Kidney (tissue), 14 donors: Measurements from ENCODE around the gene UBAC2. TPM values are rescaled to one million over a fixed set of nuclear protein-coding genes. Genes with fewer than 3 reads are reported as not detected.
A peak's percentile ranks its signal among the peaks of the same experiment; 100 is the strongest.

Source experiments
- DNase-seq, 5 donors: peaks; one replicate each; pipeline ENCODE4 v3.0.0-alpha.2; 2013 to 2020
- FAIRE-seq: peaks from 2 replicates; lab custom pipeline; 2012; peaks lifted over from hg19 to GRCh38; lab: Jason Lieb, UNC
- H3K27ac ChIP-seq, 2 donors: one replicate each; pipeline ENCODE4 v1.7.0; 2013; ENCODE audit warnings: low read depth in 2 of 2, low read length in 2 of 2, inconsistent platforms in 1 of 2
- H3K27me3 ChIP-seq: one replicate; pipeline ENCODE4 v1.7.1; 2013; ENCODE audit warnings: low read length, inconsistent platforms; ENCODE audit not compliant: control insufficient read depth, insufficient read depth
- H3K36me3 ChIP-seq, 3 donors: one replicate each; pipeline versions ENCODE4 v1.7.0 to v1.7.1; 2013; ENCODE audit warnings: low read length in 3 of 3, control low read depth in 1 of 3, inconsistent platforms in 1 of 3; ENCODE audit not compliant: insufficient read depth in 3 of 3, control insufficient read depth in 2 of 3
- H3K4me1 ChIP-seq, 3 donors: one replicate each; pipeline versions ENCODE4 v1.7.0 to v1.7.1; 2013; ENCODE audit warnings: low read length in 3 of 3, inconsistent platforms in 1 of 3, low read depth in 1 of 3; ENCODE audit not compliant: control insufficient read depth in 2 of 3, insufficient read depth in 2 of 3
- H3K4me3 ChIP-seq, 3 donors: one replicate each; pipeline versions ENCODE4 v1.7.0 to v1.8.1; 2013; ENCODE audit warnings: low read length in 3 of 3, control low read depth in 1 of 3, inconsistent platforms in 1 of 3
- H3K9ac ChIP-seq, 3 donors: one replicate each; pipeline versions ENCODE4 v1.7.0 to v1.7.1; 2013; ENCODE audit warnings: low read length in 3 of 3, control low read depth in 1 of 3, inconsistent platforms in 1 of 3
- H3K9me3 ChIP-seq, 3 donors: one replicate each; pipeline versions ENCODE4 v1.7.0 to v1.7.1; 2013; ENCODE audit warnings: low read length in 3 of 3, control low read depth in 1 of 3, inconsistent platforms in 1 of 3; ENCODE audit not compliant: control insufficient read depth in 2 of 3, insufficient read depth in 1 of 3
- CTCF ChIP-seq: IDR thresholded peaks from 3 replicates; pipeline ENCODE4 v1.5.1; 2012; ENCODE audit warnings: mild to moderate bottlenecking, moderate library complexity, borderline replicate concordance; ENCODE audit not compliant: insufficient read depth; ENCODE audit errors: extremely low read depth
- intact Hi-C: fragments of 100-400 bp; cut with DNase I; formaldehyde crosslinking; loops from one replicate; pipeline ENCODE4 v1.11.1; 2022
- polyA plus RNA-seq: library from polyadenylated mRNA; stranded (reverse); fragments of 350-450 nt; fragmentation: Illumina TruSeq; extraction: RNeasy Lipid Tissue Mini Kit (QIAGEN cat#74804); gene quantifications from one replicate; pipeline ENCODE4 v1.2.3, GENCODE V29; 2014; ENCODE audit warnings: low read depth, low replicate concordance; ENCODE audit not compliant: insufficient read depth
- total RNA-seq: library from RNA; stranded (reverse); fragmentation: NEBNext Ultra II Directional; extraction: Animal tissue kit (Norgen Biotek cat#: 25700); gene quantifications from one replicate; pipeline ENCODE4 v1.2.1, GENCODE V29; 2021
- donor health status: control.
- donor health status: control.
- donor health status: control.
- donor health status: control.
- donor health status: control.
- donor health status: DM: yes; HTN: yes; CAD: no.
- donor health status: Normal renal cell carcinoma (clear cell type).

The UBAC2 gene
- total and polyA plus RNA-seq, 2 donors from 2014 or later, result 61.8 to 77.5 TPM

- Histone ChIP-seq H3K4me3 (no peak overlapping the region), H3K9me3 (no peaks in the 10 kb centered on the region), H3K36me3 (peaks cover 0 to 8% (median 0%) of the 10 kb centered on the region in 3 donors), H3K27ac (no peak overlapping the region), H3K27me3 (no peaks in the 10 kb centered on the region), H3K9ac (no peak overlapping the region), H3K4me1 (no peaks in the 10 kb centered on the region)
- intact Hi-C loops, result no loop called here
- DNase-seq, result no peak
- no peak for TF ChIP-seq CTCF
- no peak for FAIRE-seq
Observed at GRCh38 chr13:99258946-99259345, 58.3 kb downstream of the UBAC2 start.

- intact Hi-C loops, result loop anchor here (10.0 kb wide), 1 partner anchor 85 kb away; no protein-coding TSS in a partner anchor
- no peak for FAIRE-seq
Observed at GRCh38 chr13:99260216-99260615, 59.6 kb downstream of the UBAC2 start.

GRCh38 chr13:99261059-99261458 lies 60.4 kb downstream of the UBAC2 start:
- Histone ChIP-seq H3K4me3 (no peak overlapping the region), H3K9ac (no peak overlapping the region), H3K27me3 (no peaks in the 10 kb centered on the region), H3K36me3 (no peaks in the 10 kb centered on the region), H3K9me3 (no peaks in the 10 kb centered on the region), H3K4me1 (no peaks in the 10 kb centered on the region), H3K27ac (no peak overlapping the region)
- DNase-seq, result no peak
- FAIRE-seq, result no peak
- no peak for TF ChIP-seq CTCF
- intact Hi-C loops, result loop anchor here (10.0 kb wide), 1 partner anchor 86 kb away; no protein-coding TSS in a partner anchor

More at GRCh38 chr13:99260216-99260615, 59.6 kb downstream of the UBAC2 start:
- DNase-seq, result no peak
- no peak for TF ChIP-seq CTCF
- H3K27me3 ChIP-seq, result no peaks in the 10 kb centered on the region
- no peak overlapping the region for H3K27ac ChIP-seq
- H3K4me1 ChIP-seq, result no peaks in the 10 kb centered on the region
- no peaks in the 10 kb centered on the region for H3K9me3 ChIP-seq
- no peak overlapping the region for H3K4me3 ChIP-seq
- peaks cover 0 to 3% (median 0%) of the 10 kb centered on the region in 3 donors for H3K36me3 ChIP-seq
- no peak overlapping the region for H3K9ac ChIP-seq

GRCh38 chr13:99263126-99263785 lies 62.6 kb downstream of the UBAC2 start:
- H3K4me3 ChIP-seq, result no peak overlapping the region
- no peak for TF ChIP-seq CTCF
- no peaks in the 10 kb centered on the region for H3K36me3 ChIP-seq
- H3K27me3 ChIP-seq, result no peaks in the 10 kb centered on the region
- DNase-seq (peak in 1 of 5 donors; percentile 67), FAIRE-seq (no peak)
- intact Hi-C loops, result loop anchor here (10.0 kb wide), 1 partner anchor 88 kb away; no protein-coding TSS in a partner anchor
- no peaks in the 10 kb centered on the region for H3K4me1 ChIP-seq
- H3K9ac ChIP-seq, result no peak overlapping the region
- no peaks in the 10 kb centered on the region for H3K9me3 ChIP-seq
- no peak overlapping the region for H3K27ac ChIP-seq
